UCSD-AML1 (cell line): ENCODE measurements around the gene ANKRD13A.
"Not testable (repeated sequence)": the region's sequence is repeated elsewhere in the genome, so short reads cannot be mapped to it uniquely, and the experiment has no call there.

ENCODE experiments used
- DNase-seq: peaks from one replicate; lab custom pipeline; 2025; ENCODE audit not compliant: unreplicated experiment; lab: John Stamatoyannopoulos, UW

The ANKRD13A gene

GRCh38 chr12:110006115-110006514 is 6.9 kb downstream of the ANKRD13A start:
- DNase-seq: no peak

- no peak for DNase-seq
Measured at GRCh38 chr12:110007881-110008280, 8.7 kb downstream of the ANKRD13A start.

- DNase-seq: not testable (repeated sequence)
Measured at GRCh38 chr12:110008681-110009398, 9.6 kb downstream of the ANKRD13A start.

- no peak for DNase-seq
Measured at GRCh38 chr12:110010853-110011723, 11.9 kb downstream of the ANKRD13A start.

- no peak for DNase-seq
Measured at GRCh38 chr12:110012137-110012536, 12.9 kb downstream of the ANKRD13A start.

GRCh38 chr12:110012659-110013058 is 13.4 kb downstream of the ANKRD13A start:
- DNase-seq: no peak

- no peak for DNase-seq
Measured at GRCh38 chr12:110015132-110015531, 15.9 kb downstream of the ANKRD13A start.

- no peak for DNase-seq
Measured at GRCh38 chr12:110020956-110021355, 21.7 kb downstream of the ANKRD13A start.

- DNase-seq: no peak
Measured at GRCh38 chr12:110023059-110023980, 24.1 kb downstream of the ANKRD13A start.

- DNase-seq: no peak
Measured at GRCh38 chr12:110024051-110024450, 24.8 kb downstream of the ANKRD13A start.

- DNase-seq: no peak
Measured at GRCh38 chr12:110028323-110028722, 29.1 kb downstream of the ANKRD13A start.

- no peak for DNase-seq
Measured at GRCh38 chr12:110029290-110029815, 30.1 kb downstream of the ANKRD13A start.

GRCh38 chr12:110033888-110034287 is 34.7 kb downstream of the ANKRD13A start:
- DNase-seq: no peak

- DNase-seq: no peak
Measured at GRCh38 chr12:110035534-110036104, 36.4 kb downstream of the ANKRD13A start.

- DNase-seq: no peak
Measured at GRCh38 chr12:110037315-110037714, 38.1 kb downstream of the ANKRD13A start.

- no peak for DNase-seq
Measured at GRCh38 chr12:110038741-110039084, 39.5 kb downstream of the ANKRD13A start.

GRCh38 chr12:110039085-110039807 is 40.0 kb downstream of the ANKRD13A start:
- DNase-seq: no peak

GRCh38 chr12:110042264-110042663 is 43.0 kb downstream of the ANKRD13A start:
- no peak for DNase-seq

GRCh38 chr12:110046451-110047187 is 47.4 kb downstream of the ANKRD13A start:
- no peak for DNase-seq
